ENCODE data around the gene CXCL13.

CXCL13 gene

GRCh38 chr4:77623091-77623490 lies 17.5 kb downstream of the CXCL13 start:
- no peak overlapping the region for H3K4me3 ChIP-seq (ENCODE audit: low read depth, low read length)
- TF ChIP-seq, protein P1, sequence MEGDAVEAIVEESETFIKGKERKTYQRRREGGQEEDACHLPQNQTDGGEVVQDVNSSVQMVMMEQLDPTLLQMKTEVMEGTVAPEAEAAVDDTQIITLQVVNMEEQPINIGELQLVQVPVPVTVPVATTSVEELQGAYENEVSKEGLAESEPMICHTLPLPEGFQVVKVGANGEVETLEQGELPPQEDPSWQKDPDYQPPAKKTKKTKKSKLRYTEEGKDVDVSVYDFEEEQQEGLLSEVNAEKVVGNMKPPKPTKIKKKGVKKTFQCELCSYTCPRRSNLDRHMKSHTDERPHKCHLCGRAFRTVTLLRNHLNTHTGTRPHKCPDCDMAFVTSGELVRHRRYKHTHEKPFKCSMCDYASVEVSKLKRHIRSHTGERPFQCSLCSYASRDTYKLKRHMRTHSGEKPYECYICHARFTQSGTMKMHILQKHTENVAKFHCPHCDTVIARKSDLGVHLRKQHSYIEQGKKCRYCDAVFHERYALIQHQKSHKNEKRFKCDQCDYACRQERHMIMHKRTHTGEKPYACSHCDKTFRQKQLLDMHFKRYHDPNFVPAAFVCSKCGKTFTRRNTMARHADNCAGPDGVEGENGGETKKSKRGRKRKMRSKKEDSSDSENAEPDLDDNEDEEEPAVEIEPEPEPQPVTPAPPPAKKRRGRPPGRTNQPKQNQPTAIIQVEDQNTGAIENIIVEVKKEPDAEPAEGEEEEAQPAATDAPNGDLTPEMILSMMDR (IDR thresholded peaks at IDR 0.05; ENCODE audit: borderline replicate concordance, insufficient read depth, low read depth, low read length) = no peak

DNA sequence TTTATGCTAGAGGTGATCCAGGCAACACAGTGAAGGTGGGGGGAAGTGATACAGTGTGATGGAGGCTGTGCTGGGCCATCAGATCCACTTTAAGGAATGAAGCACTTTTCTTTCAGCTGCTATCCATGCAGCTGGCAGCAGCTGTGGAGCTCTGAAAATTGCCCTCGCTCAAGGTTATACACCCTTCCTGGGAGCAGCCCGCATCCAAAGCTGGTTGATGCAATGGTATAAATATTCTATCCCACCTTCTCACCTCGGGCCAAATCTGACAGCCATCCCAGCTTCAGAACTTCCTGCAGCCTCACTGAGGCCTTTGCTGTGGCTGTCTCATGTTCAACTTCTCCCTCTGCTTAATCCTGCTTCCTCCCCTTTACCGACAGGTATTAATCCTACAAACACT lies 18.6 kb downstream of the CXCL13 start:
- TF ChIP-seq, protein P1 (IDR thresholded peaks at IDR 0.05; ENCODE audit: borderline replicate concordance, insufficient read depth, low read depth, low read length) = no peak

DNA sequence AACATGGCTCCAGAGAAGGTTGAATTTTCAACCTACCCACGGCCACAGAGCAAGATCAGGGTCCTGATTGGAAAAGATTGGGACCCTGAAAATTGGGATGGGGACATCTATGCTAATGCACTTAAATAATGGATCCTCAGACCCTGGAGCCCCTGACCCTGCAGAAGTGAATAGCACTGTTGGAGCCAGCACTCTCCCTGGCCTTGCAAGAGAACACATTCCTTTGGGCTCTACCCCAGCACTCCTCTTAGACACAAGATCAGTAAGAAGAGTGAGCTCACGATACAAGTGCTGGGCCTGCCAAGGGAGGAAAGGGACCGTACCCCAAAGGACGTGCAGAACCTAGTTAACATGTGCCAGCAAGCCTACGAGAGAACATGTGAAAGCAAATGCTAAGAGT lies 19.9 kb downstream of the CXCL13 start:
- no peak overlapping the region for H3K4me3 ChIP-seq (ENCODE audit: low read depth, low read length)
- TF ChIP-seq, protein P1 (IDR thresholded peaks at IDR 0.05; ENCODE audit: borderline replicate concordance, insufficient read depth, low read depth, low read length) = no peak

More for the DNA sequence above, 18.6 kb downstream of the CXCL13 start:
- H3K4me3 ChIP-seq (ENCODE audit: low read depth, low read length) = no peak overlapping the region

GRCh38 chr4:77629885-77630284 lies 24.3 kb downstream of the CXCL13 start:
- TF ChIP-seq, protein P1 (IDR thresholded peaks at IDR 0.05; ENCODE audit: borderline replicate concordance, insufficient read depth, low read depth, low read length) = no peak
- H3K4me3 ChIP-seq (ENCODE audit: low read depth, low read length) = no peak overlapping the region

DNA sequence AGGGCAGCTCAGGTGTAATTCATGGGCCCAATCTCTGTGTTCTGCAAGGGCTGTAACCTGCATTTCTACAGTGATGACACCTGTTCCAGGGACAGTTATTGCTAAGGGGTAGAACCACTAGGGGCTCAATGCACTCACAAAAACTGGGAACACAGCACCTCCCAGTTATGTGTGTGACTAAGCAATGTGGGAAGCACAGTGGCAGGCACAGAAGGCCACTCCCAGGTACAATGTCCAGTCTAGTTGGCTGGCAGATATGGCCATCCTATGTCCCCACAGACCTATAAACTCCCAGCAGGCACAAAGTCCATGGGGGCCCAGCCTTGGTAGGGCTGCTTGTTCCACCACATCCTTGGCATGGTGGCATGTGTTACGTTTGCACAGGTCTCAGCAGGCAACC lies 25.7 kb downstream of the CXCL13 start:
- no peak overlapping the region for H3K4me3 ChIP-seq (ENCODE audit: low read depth, low read length)
- TF ChIP-seq, protein P1 (IDR thresholded peaks at IDR 0.05; ENCODE audit: borderline replicate concordance, insufficient read depth, low read depth, low read length) = no peak

- H3K4me3 ChIP-seq (ENCODE audit: low read depth, low read length) = no peak overlapping the region
- TF ChIP-seq, protein P1 (IDR thresholded peaks at IDR 0.05; ENCODE audit: borderline replicate concordance, insufficient read depth, low read depth, low read length) = no peak
Measured at GRCh38 chr4:77634132-77634785, 28.6 kb downstream of the CXCL13 start.

DNA sequence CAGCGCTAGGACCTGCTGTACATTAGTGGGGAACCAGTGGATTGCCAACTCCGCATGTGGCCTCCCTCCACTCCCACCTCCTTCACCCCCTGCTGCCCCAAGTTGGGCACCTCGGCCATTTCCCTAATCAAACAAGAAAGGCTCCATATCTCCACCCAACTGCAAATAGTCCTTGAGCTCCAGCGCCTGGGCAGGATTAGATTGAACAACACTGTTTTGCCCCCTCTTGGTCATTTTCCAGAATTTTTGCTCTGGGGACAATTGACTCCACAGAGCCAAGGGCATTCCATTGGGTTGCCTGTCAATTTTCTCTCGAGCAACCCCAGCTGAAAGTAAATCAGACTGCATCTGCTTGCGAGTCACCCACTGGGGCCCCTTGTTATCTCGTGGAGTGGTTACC lies 29.6 kb downstream of the CXCL13 start:
- TF ChIP-seq, protein P1 (IDR thresholded peaks at IDR 0.05; ENCODE audit: borderline replicate concordance, insufficient read depth, low read depth, low read length) = no peak
- H3K4me3 ChIP-seq (ENCODE audit: low read depth, low read length) = no peak overlapping the region

All from GM12875 (cell line).